Measurements from ENCODE around the gene TEKT3.

The TEKT3 gene

DNA sequence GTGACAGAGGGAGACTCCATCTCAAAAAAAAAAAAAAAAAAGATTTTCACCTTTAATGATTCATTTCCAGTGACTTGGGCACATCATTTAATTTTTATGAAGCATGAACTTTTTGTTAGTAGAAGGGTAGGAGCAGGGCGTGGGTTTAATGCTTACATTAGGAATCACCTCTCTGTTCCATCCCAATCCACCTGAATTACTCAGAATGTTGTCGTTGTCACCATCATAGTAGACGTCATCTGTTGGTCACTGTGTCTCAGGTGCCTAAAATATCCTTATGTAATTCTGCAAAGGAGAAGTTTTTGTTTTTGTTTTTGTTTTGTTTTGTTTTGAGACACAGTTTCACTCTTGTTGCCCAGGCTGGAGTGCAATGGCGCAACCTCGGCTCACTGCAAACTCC, 38.3 kb upstream of the TEKT3 start:
- no peak overlapping the region for H3K27ac ChIP-seq (ENCODE audit: low read length)
- no peaks in the 10 kb centered on the region for H3K79me2 ChIP-seq (ENCODE audit: low read length)
- TF ChIP-seq, protein P1, sequence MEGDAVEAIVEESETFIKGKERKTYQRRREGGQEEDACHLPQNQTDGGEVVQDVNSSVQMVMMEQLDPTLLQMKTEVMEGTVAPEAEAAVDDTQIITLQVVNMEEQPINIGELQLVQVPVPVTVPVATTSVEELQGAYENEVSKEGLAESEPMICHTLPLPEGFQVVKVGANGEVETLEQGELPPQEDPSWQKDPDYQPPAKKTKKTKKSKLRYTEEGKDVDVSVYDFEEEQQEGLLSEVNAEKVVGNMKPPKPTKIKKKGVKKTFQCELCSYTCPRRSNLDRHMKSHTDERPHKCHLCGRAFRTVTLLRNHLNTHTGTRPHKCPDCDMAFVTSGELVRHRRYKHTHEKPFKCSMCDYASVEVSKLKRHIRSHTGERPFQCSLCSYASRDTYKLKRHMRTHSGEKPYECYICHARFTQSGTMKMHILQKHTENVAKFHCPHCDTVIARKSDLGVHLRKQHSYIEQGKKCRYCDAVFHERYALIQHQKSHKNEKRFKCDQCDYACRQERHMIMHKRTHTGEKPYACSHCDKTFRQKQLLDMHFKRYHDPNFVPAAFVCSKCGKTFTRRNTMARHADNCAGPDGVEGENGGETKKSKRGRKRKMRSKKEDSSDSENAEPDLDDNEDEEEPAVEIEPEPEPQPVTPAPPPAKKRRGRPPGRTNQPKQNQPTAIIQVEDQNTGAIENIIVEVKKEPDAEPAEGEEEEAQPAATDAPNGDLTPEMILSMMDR (IDR thresholded peaks at IDR 0.05; ENCODE audit: low read depth, low read length): no peak
- TF ChIP-seq EZH2phosphoT487 (IDR thresholded peaks at IDR 0.05; ENCODE audit: low read depth): no peak
- no peak overlapping the region for H3K4me2 ChIP-seq (ENCODE audit: low read length)
- no peaks in the 10 kb centered on the region for H3K27me3 ChIP-seq (ENCODE audit: low read depth, low read length)
- H3K4me1 ChIP-seq (ENCODE audit: low read length): no peaks in the 10 kb centered on the region
- H3K9ac ChIP-seq (ENCODE audit: low read length): no peak overlapping the region
- no peaks in the 10 kb centered on the region for H3K36me3 ChIP-seq (replicated peaks; ENCODE audit: low read depth, low read length)
- H3K4me3 ChIP-seq (ENCODE audit: low read length): no peak overlapping the region
- H3K9me3 ChIP-seq (ENCODE audit: insufficient read depth, low read length): no peaks in the 10 kb centered on the region
- no peak overlapping the region for H2AFZ ChIP-seq (ENCODE audit: low read depth, low read length)
- no peaks in the 10 kb centered on the region for H4K20me1 ChIP-seq (ENCODE audit: insufficient read depth, low read length)

DNA sequence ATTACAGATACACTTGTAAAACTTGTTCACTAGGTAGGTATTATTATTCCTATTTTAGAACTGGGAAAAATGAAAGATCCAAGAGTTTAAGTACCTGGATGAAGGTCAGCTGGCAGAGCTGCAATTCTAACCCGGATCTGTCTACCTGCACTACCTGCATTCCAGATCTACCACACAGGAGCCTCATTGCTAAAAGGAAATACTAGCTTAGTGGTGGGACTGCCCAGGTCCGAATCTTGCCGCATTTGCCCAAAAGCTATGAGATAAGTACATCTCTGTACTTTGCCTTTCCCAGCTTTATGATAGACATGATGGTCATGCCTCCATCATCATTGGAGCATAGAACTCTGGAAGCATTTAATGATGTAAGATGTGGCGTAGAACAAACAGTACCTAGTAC, 36.8 kb upstream of the TEKT3 start:
- TF ChIP-seq, protein P1 (IDR thresholded peaks at IDR 0.05; ENCODE audit: low read depth, low read length): no peak
- TF ChIP-seq EZH2phosphoT487 (IDR thresholded peaks at IDR 0.05; ENCODE audit: low read depth): no peak
- Histone ChIP-seq H2AFZ (ENCODE audit: low read depth, low read length) (no peak overlapping the region), H3K4me3 (ENCODE audit: low read length) (no peak overlapping the region), H4K20me1 (ENCODE audit: insufficient read depth, low read length) (no peaks in the 10 kb centered on the region), H3K4me2 (ENCODE audit: low read length) (no peak overlapping the region), H3K9me3 (ENCODE audit: insufficient read depth, low read length) (no peaks in the 10 kb centered on the region), H3K79me2 (ENCODE audit: low read length) (no peaks in the 10 kb centered on the region), H3K9ac (ENCODE audit: low read length) (no peak overlapping the region), H3K36me3 (replicated peaks; ENCODE audit: low read depth, low read length) (no peaks in the 10 kb centered on the region), H3K4me1 (ENCODE audit: low read length) (no peaks in the 10 kb centered on the region), H3K27me3 (ENCODE audit: low read depth, low read length) (no peaks in the 10 kb centered on the region), H3K27ac (ENCODE audit: low read length) (no peak overlapping the region)

DNA sequence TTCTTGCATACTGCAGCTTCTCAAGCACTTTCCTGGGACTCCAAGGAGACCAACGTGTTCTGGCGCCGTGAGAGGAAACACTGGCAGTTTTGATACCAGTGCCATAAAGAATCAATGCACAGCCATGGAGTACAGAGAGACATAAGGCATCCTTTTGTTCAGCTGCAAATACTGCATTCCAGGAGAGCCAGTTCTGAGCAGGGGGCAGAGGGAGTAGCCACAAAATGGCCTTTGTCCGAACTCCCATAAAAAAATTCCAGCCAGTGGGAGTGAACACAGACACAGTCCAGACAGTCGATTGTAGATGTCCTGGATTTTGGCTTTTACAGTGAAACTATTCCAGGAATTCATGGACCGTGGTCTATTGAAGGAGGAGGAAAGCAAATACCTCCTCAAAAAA, 36.2 kb upstream of the TEKT3 start:
- Histone ChIP-seq H3K79me2 (ENCODE audit: low read length) (no peaks in the 10 kb centered on the region), H3K4me2 (ENCODE audit: low read length) (no peak overlapping the region), H3K9me3 (ENCODE audit: insufficient read depth, low read length) (no peaks in the 10 kb centered on the region), H3K4me1 (ENCODE audit: low read length) (no peaks in the 10 kb centered on the region), H3K27me3 (ENCODE audit: low read depth, low read length) (no peaks in the 10 kb centered on the region), H3K36me3 (replicated peaks; ENCODE audit: low read depth, low read length) (no peaks in the 10 kb centered on the region), H3K27ac (ENCODE audit: low read length) (no peak overlapping the region), H3K9ac (ENCODE audit: low read length) (no peak overlapping the region), H2AFZ (ENCODE audit: low read depth, low read length) (no peak overlapping the region), H3K4me3 (ENCODE audit: low read length) (no peak overlapping the region), H4K20me1 (ENCODE audit: insufficient read depth, low read length) (no peaks in the 10 kb centered on the region)
- TF ChIP-seq, protein P1 (IDR thresholded peaks at IDR 0.05; ENCODE audit: low read depth, low read length): no peak
- TF ChIP-seq EZH2phosphoT487 (IDR thresholded peaks at IDR 0.05; ENCODE audit: low read depth): no peak

DNA sequence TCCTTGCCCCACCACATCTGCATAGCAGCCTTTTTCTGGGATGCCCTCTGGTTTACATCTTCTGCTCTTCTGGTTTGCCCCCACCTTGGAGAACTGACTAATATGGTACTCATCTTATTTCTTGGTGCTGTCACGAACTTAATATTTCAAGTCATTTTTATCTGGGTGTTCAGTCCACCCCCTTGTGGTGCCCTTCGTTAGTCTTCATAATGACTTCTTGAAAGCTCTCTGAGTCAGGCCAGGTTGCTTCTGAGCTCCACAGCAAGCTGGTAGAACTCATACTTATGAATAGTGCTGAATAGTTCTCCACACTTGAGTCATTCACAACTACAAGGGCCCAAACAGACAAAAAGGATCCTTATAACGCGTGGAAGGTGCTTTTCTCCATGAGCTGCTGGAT, 35.8 kb upstream of the TEKT3 start:
- H3K4me2 ChIP-seq (ENCODE audit: low read length): no peak overlapping the region
- H3K4me3 ChIP-seq (ENCODE audit: low read length): no peak overlapping the region
- H3K27me3 ChIP-seq (ENCODE audit: low read depth, low read length): no peaks in the 10 kb centered on the region
- no peaks in the 10 kb centered on the region for H3K79me2 ChIP-seq (ENCODE audit: low read length)
- H3K9ac ChIP-seq (ENCODE audit: low read length): no peak overlapping the region
- no peak overlapping the region for H2AFZ ChIP-seq (ENCODE audit: low read depth, low read length)
- H3K4me1 ChIP-seq (ENCODE audit: low read length): no peaks in the 10 kb centered on the region
- no peak overlapping the region for H3K27ac ChIP-seq (ENCODE audit: low read length)
- TF ChIP-seq, protein P1 (IDR thresholded peaks at IDR 0.05; ENCODE audit: low read depth, low read length): no peak
- no peak for TF ChIP-seq EZH2phosphoT487 (IDR thresholded peaks at IDR 0.05; ENCODE audit: low read depth)
- no peaks in the 10 kb centered on the region for H3K36me3 ChIP-seq (replicated peaks; ENCODE audit: low read depth, low read length)
- no peaks in the 10 kb centered on the region for H4K20me1 ChIP-seq (ENCODE audit: insufficient read depth, low read length)
- H3K9me3 ChIP-seq (ENCODE audit: insufficient read depth, low read length): no peaks in the 10 kb centered on the region
